ENCODE data around the gene SIAH2. TPM values are rescaled to one million over a fixed set of nuclear protein-coding genes. Genes with fewer than 3 reads are reported as not detected.

Gene SIAH2
- total RNA-seq, 6 experiments from 2014 or later, result 20.5 to 53.0 (median 36.5) TPM

GRCh38 chr3:150755902-150756301, 7.1 kb downstream of the SIAH2 start:
- Histone ChIP-seq H3K9me3 (no peaks in the 10 kb centered on the region), H3K27me3 (no peaks in the 10 kb centered on the region), H3K4me3 (peak overlapping the region in 1 of 3 donors; percentile 30), H3K4me1 (peaks cover 0 to 96% (median 34%) of the 10 kb centered on the region in 4 donors), H3K27ac (peak overlapping the region; percentile 33 to 100 (median 58)), H3K36me3 (no peaks in the 10 kb centered on the region)
- TF ChIP-seq POLR2A (IDR thresholded peaks at IDR 0.05) (no peak), CTCF (IDR thresholded peaks at IDR 0.05) (no peak)
- ATAC-seq, result peak; percentile 1 to 47 (median 13)
- 27% methylated on average over 3 of the region's 3 CpGs for WGBS (ENCODE audit: insufficient coverage, low coverage, low lambda C conversion rate, missing lambda C conversion rate)
- no peak for DNase-seq
- intact Hi-C loops (cut with DNase I), result no loop called here

GRCh38 chr3:150754896-150755295, 8.1 kb downstream of the SIAH2 start:
- Histone ChIP-seq H3K27ac (peak overlapping the region in 2 of 3 donors; percentile 58 to 100), H3K4me1 (peaks cover 0 to 99% (median 38%) of the 10 kb centered on the region in 4 donors), H3K4me3 (no peak overlapping the region), H3K27me3 (no peaks in the 10 kb centered on the region), H3K9me3 (no peaks in the 10 kb centered on the region), H3K36me3 (no peaks in the 10 kb centered on the region)
- DNase-seq, result no peak
- intact Hi-C loops (cut with DNase I), result no loop called here
- 72% methylated on average over 3 of the region's 3 CpGs for WGBS (ENCODE audit: insufficient coverage, low coverage, low lambda C conversion rate, missing lambda C conversion rate)
- no peak for ATAC-seq
- TF ChIP-seq POLR2A (IDR thresholded peaks at IDR 0.05) (no peak), CTCF (IDR thresholded peaks at IDR 0.05) (no peak)

GRCh38 chr3:150751781-150752263, 11.1 kb downstream of the SIAH2 start:
- Histone ChIP-seq H3K4me1 (peaks cover 0 to 99% (median 42%) of the 10 kb centered on the region in 4 donors), H3K36me3 (no peaks in the 10 kb centered on the region), H3K27me3 (no peaks in the 10 kb centered on the region), H3K27ac (peak overlapping the region in 2 of 3 donors; percentile 23 to 94), H3K9me3 (no peaks in the 10 kb centered on the region), H3K4me3 (no peak overlapping the region)
- TF ChIP-seq CTCF (IDR thresholded peaks at IDR 0.05) (no peak), POLR2A (IDR thresholded peaks at IDR 0.05) (no peak)
- ATAC-seq, result peak in 3 of 4 donors; percentile 7 to 44 (median 9)
- intact Hi-C loops (cut with DNase I), result no loop called here
- peak in 1 of 3 donors; percentile 43 for DNase-seq
- WGBS (ENCODE audit: insufficient coverage, low coverage, low lambda C conversion rate, missing lambda C conversion rate), result 43% methylated on average over 2 of the region's 2 CpGs

- H3K4me3 ChIP-seq, result peak overlapping the region in 1 of 3 donors; percentile 2
- ATAC-seq (peak; percentile 44 to 79 (median 64)), DNase-seq (peak in 2 of 3 donors; percentile 72 to 79)
- peak overlapping the region in 2 of 3 donors; percentile 33 to 94 for H3K27ac ChIP-seq
- no peak for TF ChIP-seq CTCF (IDR thresholded peaks at IDR 0.05)
- no peak for TF ChIP-seq POLR2A (IDR thresholded peaks at IDR 0.05)
- intact Hi-C loops (cut with DNase I), result no loop called here
- H3K36me3 ChIP-seq, result no peaks in the 10 kb centered on the region
- WGBS (ENCODE audit: insufficient coverage, low coverage, low lambda C conversion rate, missing lambda C conversion rate), result 39% methylated on average over 6 of the region's 6 CpGs
- no peaks in the 10 kb centered on the region for H3K9me3 ChIP-seq
- H3K4me1 ChIP-seq, result peaks cover 0 to 97% (median 45%) of the 10 kb centered on the region in 4 donors
- no peaks in the 10 kb centered on the region for H3K27me3 ChIP-seq
Observed at GRCh38 chr3:150749255-150749654, 13.7 kb downstream of the SIAH2 start.

Measured in right lobe of liver (tissue), 6 donors.